NCI-H510A treated with DMSO at 0.1 percent for 48 hours (cell line): Measurements from ENCODE around the gene ITPRID1.
"Not testable (repeated sequence)": the region's sequence is repeated elsewhere in the genome, so short reads cannot be mapped to it uniquely, and the experiment has no call there.

Source experiments
- DNase-seq: peaks from one replicate; lab custom pipeline; 2025; lab: John Stamatoyannopoulos, UW

Gene ITPRID1

DNA sequence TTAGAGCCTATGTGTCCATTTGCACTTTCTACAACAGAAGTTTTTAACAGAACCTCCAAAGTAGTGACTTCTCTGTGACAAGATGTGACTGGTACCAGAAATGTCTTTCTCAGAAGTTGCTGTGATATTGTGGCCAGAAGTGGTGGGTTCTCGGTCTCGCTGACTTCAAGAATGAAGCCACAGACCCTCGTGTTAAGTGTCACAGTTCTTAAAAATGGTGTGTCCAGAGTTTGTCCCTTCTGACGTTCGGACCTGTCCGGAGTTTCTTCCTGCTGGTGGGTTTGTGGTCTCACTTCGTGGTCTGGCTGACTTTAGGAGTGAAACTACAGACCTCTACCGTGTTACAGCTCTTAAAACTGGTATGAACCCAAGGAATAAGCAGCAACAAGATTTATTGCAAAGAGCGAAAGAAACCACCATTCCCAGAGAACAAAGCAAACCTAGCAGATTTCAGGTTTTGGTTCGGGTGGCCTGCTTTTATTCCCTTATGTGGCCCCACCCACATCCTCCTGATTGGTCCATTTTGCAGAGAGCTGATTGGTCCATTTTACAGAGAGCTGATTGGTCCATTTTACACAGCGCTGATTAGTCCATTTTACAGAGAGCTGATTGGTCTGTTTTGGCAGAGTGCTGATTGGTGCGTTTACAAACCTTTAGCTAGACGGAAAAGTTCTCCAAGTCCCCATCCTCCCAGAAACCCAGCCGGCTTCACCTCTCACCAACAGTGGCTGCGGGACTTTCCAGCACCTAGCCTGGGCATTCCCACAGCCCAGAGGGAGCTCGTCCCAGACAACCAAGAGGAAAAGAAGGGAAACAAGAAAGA is 3.0 kb downstream of the ITPRID1 start:
- no peak for DNase-seq

- DNase-seq = no peak
These were observed 3.6 kb downstream of the ITPRID1 start for GRCh38 chr7:31517513-31517912.

GRCh38 chr7:31518766-31519165 is 4.9 kb downstream of the ITPRID1 start:
- no peak for DNase-seq

DNA sequence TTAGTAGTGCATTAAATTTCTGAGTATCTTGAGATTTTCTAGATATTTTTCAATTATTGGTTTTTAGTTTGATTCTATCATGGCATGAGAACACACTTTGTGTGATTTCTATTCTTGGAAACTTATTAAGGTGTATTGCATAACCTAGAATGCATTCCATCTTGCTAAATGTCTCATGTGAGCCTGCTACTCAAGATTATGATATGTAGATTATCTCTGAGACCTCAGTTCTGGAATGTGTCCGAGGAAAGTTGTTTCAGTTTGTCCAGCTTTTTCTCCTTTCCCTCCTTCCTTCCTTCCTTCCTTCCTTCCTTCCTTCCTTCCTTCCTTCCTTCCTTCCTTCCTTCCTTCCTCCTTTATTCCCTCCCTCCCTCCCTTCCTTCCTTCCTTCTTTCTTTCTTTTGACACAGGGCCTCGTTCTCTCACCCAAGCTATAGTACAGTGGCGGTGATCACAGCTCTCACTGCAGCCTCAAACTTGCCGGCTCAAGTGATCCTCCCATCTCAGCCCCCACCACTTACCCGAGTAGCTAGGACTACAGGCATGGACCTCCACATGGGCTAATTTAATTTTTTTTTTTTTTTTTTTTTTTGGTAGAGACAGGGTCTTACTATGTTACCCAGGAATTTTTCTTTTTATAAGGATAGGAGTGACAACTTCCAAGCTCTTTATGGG is 7.6 kb downstream of the ITPRID1 start:
- DNase-seq = no peak

GRCh38 chr7:31526864-31527263 is 13.0 kb downstream of the ITPRID1 start:
- no peak for DNase-seq

DNA sequence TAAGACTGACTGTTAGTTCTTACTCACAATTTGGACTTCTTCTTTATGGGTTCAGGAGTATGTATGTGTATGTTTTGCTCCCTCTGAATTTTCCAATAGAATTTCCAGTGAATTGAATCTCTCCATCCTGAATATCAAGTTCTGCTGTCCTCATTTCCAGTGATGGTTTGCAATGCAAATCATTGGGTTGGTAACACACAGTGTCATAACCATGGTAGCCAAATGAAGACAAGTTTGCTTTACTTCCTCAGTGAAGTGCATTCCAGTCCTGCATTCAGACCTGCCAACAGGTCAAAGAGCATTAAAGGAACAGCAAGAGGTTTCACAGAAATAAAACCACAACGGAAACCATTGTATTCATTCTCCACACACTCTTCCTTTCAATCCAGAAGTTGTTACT is 15.2 kb downstream of the ITPRID1 start:
- no peak for DNase-seq

- not testable (repeated sequence) for DNase-seq
These were observed 26.8 kb downstream of the ITPRID1 start for GRCh38 chr7:31540651-31541185.

- DNase-seq = no peak
These were observed 31.7 kb downstream of the ITPRID1 start for GRCh38 chr7:31545549-31545948.

DNA sequence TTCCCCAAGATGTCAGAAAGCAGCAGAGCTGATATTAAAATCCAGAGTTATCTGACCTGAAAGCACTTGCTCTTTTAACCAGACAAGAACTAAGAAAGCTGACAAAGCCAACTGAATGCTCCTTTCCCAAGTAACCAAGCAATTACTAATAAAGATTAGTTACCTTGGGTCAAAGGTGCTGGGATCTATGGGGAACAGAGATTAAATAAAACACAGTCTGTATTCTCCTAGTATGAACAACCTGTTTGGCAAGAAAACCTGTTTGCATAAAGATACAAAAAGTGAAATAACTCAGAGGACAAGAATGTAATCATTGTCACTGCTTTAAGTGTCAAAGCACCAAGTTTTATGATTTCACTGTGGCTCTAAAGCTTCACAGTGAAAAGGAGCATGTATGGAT is 35.7 kb downstream of the ITPRID1 start:
- no peak for DNase-seq

DNA sequence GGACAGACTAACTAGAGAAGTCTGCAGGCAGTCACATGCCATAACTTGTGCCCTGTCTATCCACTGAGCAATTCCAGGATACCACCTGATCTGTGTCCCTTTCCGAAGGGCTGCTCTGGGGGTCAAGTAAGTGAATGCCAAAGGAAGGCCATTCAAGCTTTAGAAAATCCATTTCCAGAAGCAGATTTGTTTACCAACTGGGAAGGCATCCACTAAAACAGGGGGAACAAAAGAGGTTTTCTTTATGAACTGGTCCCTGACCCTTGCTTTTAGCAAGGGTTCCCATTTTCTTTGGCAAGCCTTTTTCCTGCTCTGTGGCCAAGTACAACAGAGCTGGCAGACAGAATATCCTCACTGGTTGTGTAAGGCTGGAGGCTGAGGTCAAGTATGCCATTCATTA is 36.5 kb downstream of the ITPRID1 start:
- DNase-seq = no peak

- DNase-seq = peak; percentile 92
These were observed 39.8 kb downstream of the ITPRID1 start for GRCh38 chr7:31553661-31554081.

DNA sequence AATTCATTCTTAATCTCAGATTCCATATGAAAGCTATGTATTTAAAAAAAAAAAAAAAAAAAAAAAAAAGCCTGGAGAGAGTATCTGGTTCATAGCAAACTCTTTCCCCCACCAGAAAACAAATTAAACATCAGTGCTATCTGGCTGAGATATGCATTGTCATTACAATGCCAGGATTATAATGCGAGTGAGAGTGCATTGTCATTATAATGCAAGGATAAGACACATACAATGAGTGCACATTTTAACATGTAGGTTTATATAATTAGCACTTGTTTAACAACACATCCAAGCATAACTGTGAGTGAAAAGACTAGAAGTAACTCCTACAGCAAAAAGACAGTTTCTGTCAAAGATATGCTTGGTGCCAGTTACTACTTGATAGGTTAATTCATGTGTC is 48.1 kb downstream of the ITPRID1 start:
- DNase-seq = no peak

DNA sequence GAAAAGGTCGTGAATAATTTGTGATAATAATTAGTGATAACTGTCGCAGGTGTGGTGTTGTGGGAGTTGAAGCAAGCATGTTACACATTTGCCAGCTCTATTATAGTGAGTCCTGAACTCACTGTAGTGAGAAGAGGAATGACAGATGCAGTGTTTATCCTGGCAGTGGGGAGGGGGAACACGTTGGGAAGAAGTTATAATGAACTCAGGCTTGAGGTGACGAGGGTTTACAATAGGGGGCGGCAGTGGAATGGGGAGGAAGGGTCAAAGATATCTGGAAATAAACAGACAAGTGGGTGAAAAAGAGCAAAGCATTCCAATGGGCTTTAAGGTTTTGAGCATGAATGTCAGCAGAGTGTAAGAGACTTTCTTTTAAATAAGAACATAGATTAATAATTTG is 49.6 kb downstream of the ITPRID1 start:
- no peak for DNase-seq

GRCh38 chr7:31563951-31564350 is 50.1 kb downstream of the ITPRID1 start:
- DNase-seq = no peak

GRCh38 chr7:31564661-31565060 is 50.8 kb downstream of the ITPRID1 start:
- DNase-seq = no peak

- no peak for DNase-seq
These were observed 55.6 kb downstream of the ITPRID1 start for GRCh38 chr7:31569528-31569927.

GRCh38 chr7:31583526-31583925 is 69.6 kb downstream of the ITPRID1 start:
- DNase-seq = no peak

DNA sequence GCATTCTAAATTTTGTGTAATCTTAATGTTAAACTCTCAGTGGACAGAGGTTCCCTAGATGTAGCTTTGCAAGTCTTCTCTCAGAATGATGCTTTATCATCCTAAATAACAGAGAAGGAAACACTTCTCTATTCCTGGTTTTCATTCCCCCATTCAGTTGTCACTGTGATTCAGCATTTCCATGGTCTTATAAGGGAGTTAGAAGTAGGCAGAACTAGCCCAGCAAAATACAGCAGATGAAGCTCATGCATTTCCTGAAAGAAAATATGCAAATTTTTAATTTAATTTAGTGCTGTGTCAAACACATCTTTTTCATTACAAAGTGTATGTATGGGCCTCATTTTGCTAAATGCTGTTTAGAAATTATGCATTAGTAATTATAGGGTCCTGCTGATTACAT is 70.1 kb downstream of the ITPRID1 start:
- DNase-seq = no peak

DNA sequence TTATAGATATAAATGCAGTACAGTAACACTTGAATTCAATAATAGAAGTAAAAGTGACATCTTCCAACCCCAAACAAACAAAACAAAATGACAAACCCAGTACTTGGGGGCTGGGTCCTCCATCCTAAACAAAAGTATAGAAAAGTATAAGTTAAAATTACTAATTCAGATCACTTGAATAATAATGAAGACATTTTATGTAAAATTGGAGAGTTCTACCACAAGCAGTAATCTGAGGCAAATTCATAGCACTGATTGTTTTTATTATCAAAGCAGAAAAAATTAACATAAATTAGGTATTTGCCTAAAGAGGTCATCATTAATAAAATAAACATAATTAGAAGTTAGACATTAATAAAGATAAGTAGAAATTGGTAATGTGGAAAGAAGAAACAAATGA is 81.5 kb downstream of the ITPRID1 start:
- no peak for DNase-seq

DNA sequence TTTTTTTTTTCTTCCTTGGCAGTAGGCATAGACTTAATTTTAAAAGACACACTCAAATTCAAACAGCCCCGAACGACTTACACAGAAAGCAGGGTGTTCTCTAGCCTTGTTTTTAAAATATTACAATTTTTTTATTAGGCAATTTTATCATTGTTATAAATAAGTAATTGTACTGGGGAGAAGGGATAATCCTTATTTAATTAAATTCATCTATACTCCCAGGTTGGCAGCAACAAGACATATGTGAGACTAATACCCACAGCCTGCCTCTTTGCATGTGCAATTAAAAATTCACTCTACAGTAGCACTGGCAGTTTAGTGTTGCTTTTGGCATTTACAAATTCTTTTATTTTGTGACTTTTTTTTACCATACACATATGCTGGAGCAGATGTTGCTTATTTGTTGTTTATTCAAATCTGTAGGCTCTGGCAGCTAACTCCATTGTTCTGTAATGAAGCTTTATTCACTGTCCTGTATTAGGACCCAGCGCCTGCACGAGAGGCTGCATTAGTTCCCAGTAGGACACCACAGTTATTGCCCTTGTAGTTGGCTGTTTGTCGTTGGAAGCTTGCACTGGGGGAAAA is 88.2 kb downstream of the ITPRID1 start:
- no peak for DNase-seq

- DNase-seq = no peak
These were observed 89.2 kb downstream of the ITPRID1 start for GRCh38 chr7:31603046-31603445.

- DNase-seq = no peak
These were observed 99.7 kb downstream of the ITPRID1 start for GRCh38 chr7:31613604-31614003.

- no peak for DNase-seq
These were observed 119.6 kb downstream of the ITPRID1 start for GRCh38 chr7:31633467-31633866.
